Chondrocyte (in vitro differentiated cells): ENCODE measurements around the gene TSHB. TPM values are rescaled to one million over a fixed set of nuclear protein-coding genes. Genes with fewer than 3 reads are reported as not detected.

Experiments used
- DNase-seq: peaks from one replicate; pipeline ENCODE4 v3.0.0; 2021; ENCODE audit warnings: mixed read lengths, low spot score
- H3K27ac Mint-ChIP-seq: one replicate; pipeline ENCODE4 v1.8.0; 2021; ENCODE audit warnings: mild to moderate bottlenecking, moderate library complexity, mixed read lengths; ENCODE audit not compliant: unreplicated experiment
- H3K27me3 Mint-ChIP-seq: 2 replicates; pipeline ENCODE4 v1.8.0; 2021; ENCODE audit warnings: low read depth, mixed read lengths
- H3K36me3 Mint-ChIP-seq: 2 replicates; pipeline ENCODE4 v1.8.0; 2021; ENCODE audit warnings: low read depth, mixed read lengths
- H3K4me1 Mint-ChIP-seq: 2 replicates; pipeline ENCODE4 v1.8.0; 2021; ENCODE audit warnings: low read depth, mild to moderate bottlenecking, mixed read lengths
- H3K4me3 Mint-ChIP-seq: one replicate; pipeline ENCODE4 v1.8.0; 2021; ENCODE audit warnings: mild to moderate bottlenecking, moderate library complexity, mixed read lengths; ENCODE audit not compliant: unreplicated experiment
- H3K9me3 Mint-ChIP-seq: 2 replicates; pipeline ENCODE4 v1.8.0; 2021; ENCODE audit warnings: low read depth, mixed read lengths
- total RNA-seq: library from RNA; stranded (reverse); gene quantifications from 3 replicates; pipeline ENCODE4 v1.2.1, GENCODE V29; 2021
- TF ChIP-seq, protein P1 (sequence below): fragments of 200-600 bp; sonication (generic); IDR thresholded peaks from 2 replicates; pipeline ENCODE4 v1.5.0; 2021; ENCODE audit warnings: antibody characterized with exemption, mild to moderate bottlenecking, moderate library complexity

Gene TSHB
- total RNA-seq, 1 donor from 2014 or later: not detected

DNA sequence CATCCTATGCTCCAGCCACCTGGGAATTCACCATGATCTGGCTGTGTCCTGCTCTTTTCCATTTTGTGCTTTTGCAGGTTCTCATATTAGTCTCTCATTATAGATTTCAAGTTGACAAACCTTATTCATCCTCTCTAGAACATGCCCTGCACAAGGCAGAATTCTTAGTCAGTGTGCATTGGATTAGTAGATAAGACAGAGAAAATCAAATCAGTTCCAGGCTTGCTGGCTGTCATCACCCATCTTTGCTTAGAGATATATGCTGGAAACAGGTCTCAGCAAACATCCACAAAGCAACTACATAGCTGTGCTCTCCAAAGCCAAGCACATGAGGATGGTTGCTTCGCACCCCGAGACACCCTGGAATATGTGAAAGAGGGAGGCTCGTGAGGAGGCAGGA, 34.8 kb downstream of the TSHB start:
- Mint-ChIP-seq H3K9me3 (no peaks in the 10 kb centered on the region), H3K27ac (peak overlapping the region; percentile 1), H3K4me1 (peaks cover 90% of the 10 kb centered on the region), H3K36me3 (peaks cover 34% of the 10 kb centered on the region), H3K27me3 (no peaks in the 10 kb centered on the region), H3K4me3 (no peak overlapping the region)
- TF ChIP-seq, protein P1, sequence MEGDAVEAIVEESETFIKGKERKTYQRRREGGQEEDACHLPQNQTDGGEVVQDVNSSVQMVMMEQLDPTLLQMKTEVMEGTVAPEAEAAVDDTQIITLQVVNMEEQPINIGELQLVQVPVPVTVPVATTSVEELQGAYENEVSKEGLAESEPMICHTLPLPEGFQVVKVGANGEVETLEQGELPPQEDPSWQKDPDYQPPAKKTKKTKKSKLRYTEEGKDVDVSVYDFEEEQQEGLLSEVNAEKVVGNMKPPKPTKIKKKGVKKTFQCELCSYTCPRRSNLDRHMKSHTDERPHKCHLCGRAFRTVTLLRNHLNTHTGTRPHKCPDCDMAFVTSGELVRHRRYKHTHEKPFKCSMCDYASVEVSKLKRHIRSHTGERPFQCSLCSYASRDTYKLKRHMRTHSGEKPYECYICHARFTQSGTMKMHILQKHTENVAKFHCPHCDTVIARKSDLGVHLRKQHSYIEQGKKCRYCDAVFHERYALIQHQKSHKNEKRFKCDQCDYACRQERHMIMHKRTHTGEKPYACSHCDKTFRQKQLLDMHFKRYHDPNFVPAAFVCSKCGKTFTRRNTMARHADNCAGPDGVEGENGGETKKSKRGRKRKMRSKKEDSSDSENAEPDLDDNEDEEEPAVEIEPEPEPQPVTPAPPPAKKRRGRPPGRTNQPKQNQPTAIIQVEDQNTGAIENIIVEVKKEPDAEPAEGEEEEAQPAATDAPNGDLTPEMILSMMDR: no peak
- DNase-seq: no peak

DNA sequence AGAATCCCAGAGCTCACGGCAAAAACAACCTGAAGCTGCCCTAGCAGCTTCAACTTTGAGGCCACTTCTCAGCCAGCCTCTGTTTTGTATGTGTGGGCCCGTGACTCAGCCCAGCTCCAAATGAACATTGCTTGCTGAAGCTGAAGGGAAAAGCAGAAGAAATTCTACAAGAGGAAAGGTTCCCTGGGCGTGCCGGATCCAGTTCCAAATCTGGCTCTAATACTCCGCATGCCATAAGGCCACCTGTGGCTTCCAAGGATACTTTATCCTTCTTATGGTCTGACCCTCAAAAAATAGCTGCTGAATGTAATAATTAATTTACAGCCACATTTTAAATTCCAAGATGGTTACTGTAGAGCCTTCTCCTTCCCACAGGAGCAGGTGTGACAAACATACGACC, 35.4 kb downstream of the TSHB start:
- Mint-ChIP-seq H3K27ac (peak overlapping the region; percentile 79), H3K27me3 (no peaks in the 10 kb centered on the region), H3K36me3 (peaks cover 31% of the 10 kb centered on the region), H3K9me3 (no peaks in the 10 kb centered on the region), H3K4me1 (peaks cover 92% of the 10 kb centered on the region), H3K4me3 (no peak overlapping the region)
- TF ChIP-seq, protein P1: no peak
- no peak for DNase-seq

DNA sequence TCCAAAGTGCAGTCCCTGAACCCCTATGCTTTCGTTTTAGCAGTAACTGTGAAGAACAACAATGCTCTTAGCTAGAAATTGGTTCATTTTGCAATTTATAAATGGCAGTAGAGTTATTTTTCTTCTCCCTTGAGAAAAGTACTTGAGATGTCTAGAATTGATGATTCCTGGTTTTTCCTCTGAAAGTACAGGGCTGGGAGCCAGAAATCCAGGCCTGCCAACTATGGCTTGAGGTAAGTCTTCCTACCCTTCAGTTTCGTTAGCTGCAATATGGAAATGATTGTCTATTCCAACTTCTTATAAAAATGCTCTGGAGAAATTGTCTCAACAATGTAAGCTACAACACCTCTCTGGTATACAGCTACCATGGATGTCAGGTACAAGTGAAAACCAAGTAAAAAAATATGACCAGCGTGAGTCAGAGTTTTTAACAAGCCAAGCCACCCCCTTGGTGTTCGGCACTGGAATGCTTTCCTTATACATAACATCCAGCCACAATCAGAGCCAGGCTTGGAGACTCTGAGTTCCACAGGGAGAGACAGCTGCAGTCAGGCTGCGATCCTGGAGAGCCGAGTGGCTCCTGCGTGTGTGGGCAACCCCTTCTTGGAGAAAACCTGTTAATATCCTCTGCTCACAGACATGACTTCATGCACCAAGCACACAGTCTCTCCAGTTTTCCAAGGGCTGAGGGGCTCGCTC, 37.7 kb downstream of the TSHB start:
- no peaks in the 10 kb centered on the region for H3K27me3 Mint-ChIP-seq
- peaks cover 41% of the 10 kb centered on the region for H3K36me3 Mint-ChIP-seq
- DNase-seq: no peak
- peak overlapping the region; percentile 44 for H3K4me3 Mint-ChIP-seq
- peaks cover 96% of the 10 kb centered on the region for H3K4me1 Mint-ChIP-seq
- TF ChIP-seq, protein P1: no peak
- peak overlapping the region; percentile 97 for H3K27ac Mint-ChIP-seq
- H3K9me3 Mint-ChIP-seq: no peaks in the 10 kb centered on the region

DNA sequence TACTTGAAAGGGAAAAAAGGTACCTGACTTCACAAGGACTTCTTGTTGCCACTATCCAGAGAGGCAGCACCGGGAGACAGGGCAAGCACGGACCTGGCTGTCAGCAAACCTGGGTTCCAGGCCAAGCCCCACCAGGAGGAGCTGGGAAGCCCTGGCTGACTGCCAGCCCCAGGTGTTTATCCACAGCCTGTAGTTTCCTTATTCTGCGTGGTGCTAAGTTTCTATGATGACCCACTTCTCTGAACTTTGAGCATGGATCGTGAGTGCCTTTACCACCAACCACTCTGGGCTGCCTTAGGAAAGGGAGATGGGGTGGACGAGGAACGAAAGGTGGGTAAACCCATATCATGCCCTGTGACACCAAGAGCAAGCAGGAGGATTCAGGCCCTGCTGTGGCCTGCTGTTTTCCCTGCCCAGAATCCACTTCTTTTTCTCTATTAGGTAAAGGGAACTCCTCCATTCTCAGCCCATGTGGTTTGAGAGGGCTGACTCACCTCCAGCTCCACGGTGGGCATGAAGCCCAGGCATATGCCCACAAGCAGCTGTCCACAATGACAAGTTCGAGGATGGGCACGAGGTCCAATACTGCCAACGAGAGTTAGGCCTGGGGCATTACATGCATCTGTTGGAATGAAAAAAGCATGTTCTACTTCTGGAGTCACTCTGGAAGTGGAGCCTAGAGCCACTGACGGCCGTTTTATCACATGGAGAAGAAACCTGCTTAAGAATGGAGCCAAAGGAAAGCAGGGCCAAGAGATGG, 39.4 kb downstream of the TSHB start:
- Mint-ChIP-seq H3K36me3 (peaks cover 31% of the 10 kb centered on the region), H3K27ac (peak overlapping the region; percentile 97), H3K27me3 (no peaks in the 10 kb centered on the region), H3K9me3 (no peaks in the 10 kb centered on the region), H3K4me3 (no peak overlapping the region), H3K4me1 (peaks cover 98% of the 10 kb centered on the region)
- DNase-seq: no peak
- TF ChIP-seq, protein P1: peak; percentile 24

DNA sequence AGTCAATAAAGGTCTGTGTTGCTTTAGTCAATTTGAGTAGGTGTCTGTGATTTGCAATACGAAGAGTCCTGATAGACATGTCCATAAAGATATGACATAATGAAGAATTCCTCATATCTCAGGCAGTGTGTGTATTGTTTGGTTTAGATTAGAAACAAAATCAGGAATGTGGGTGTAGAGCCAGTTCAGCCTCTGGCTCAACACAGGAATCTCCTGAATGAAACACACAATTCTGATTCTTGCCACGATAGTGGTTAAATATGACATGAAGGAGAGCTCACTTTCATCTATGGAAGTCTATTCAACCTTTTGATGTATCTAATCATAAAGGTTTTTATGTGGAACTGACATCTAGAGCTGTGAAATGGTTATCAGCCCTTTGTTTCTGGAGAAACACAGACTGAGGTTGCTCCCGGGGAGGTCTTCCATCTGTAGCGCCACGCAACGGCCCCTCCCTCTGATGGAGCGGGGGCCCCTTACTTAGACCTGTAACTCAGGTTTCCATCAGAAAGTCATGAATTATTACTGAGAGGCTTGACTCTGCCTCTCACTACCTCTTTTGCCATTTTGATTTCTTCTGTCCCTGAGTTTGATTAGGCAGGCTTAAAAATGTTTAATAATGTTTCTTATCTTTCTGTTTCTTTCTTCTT, 40.2 kb downstream of the TSHB start:
- TF ChIP-seq, protein P1: no peak
- Mint-ChIP-seq H3K4me1 (peaks cover 98% of the 10 kb centered on the region), H3K27me3 (no peaks in the 10 kb centered on the region), H3K36me3 (peaks cover 26% of the 10 kb centered on the region), H3K4me3 (no peak overlapping the region), H3K27ac (peak overlapping the region; percentile 97), H3K9me3 (no peaks in the 10 kb centered on the region)
- DNase-seq: no peak
